22Rv1 (cell line): ENCODE results near the gene DGCR2.

ENCODE experiments used
- ZFX ChIP-seq: fragments of 450-650 bp; IDR thresholded peaks from 2 replicates; pipeline ENCODE4 v1.6.1; 2017; ENCODE audit warnings: antibody characterized with exemption, borderline replicate concordance
- TF ChIP-seq, protein P1 (sequence below): fragments of 450-650 bp; IDR thresholded peaks from 2 replicates; pipeline ENCODE4 v1.5.1; 2017; ENCODE audit warnings: mild to moderate bottlenecking

DNA sequence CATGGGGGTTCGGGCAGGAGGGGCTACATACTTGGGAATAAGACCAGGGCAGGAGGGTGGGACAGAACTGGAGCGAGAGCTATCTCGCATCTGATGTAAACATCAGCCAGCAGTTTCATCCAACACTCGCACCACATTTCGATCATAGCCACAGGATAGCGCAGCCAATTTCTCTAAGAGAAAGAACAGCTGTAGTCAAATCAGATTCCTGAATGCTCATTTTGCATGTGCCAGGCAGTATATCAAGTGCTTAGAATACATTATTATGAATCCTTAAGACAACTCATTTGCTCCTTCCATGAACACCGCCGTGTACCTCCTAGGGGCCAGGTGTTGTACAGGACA is 14.5 kb downstream of the DGCR2 start:
- TF ChIP-seq, protein P1, sequence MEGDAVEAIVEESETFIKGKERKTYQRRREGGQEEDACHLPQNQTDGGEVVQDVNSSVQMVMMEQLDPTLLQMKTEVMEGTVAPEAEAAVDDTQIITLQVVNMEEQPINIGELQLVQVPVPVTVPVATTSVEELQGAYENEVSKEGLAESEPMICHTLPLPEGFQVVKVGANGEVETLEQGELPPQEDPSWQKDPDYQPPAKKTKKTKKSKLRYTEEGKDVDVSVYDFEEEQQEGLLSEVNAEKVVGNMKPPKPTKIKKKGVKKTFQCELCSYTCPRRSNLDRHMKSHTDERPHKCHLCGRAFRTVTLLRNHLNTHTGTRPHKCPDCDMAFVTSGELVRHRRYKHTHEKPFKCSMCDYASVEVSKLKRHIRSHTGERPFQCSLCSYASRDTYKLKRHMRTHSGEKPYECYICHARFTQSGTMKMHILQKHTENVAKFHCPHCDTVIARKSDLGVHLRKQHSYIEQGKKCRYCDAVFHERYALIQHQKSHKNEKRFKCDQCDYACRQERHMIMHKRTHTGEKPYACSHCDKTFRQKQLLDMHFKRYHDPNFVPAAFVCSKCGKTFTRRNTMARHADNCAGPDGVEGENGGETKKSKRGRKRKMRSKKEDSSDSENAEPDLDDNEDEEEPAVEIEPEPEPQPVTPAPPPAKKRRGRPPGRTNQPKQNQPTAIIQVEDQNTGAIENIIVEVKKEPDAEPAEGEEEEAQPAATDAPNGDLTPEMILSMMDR: no peak
- no peak for TF ChIP-seq ZFX
